ENCODE data around the gene TBC1D22A.

TBC1D22A gene

GRCh38 chr22:47069270-47069669 is 306.8 kb downstream of the TBC1D22A start:
- DNase-seq = no peak

- no peak for DNase-seq
These were observed 308.8 kb downstream of the TBC1D22A start for GRCh38 chr22:47071078-47071806.

GRCh38 chr22:47071807-47072641 is 309.6 kb downstream of the TBC1D22A start:
- DNase-seq = no peak

- DNase-seq = no peak
These were observed 310.2 kb downstream of the TBC1D22A start for GRCh38 chr22:47072642-47072967.

- DNase-seq = no peak
These were observed 310.6 kb downstream of the TBC1D22A start for GRCh38 chr22:47073075-47073474.

- no peak for DNase-seq
These were observed 311.7 kb downstream of the TBC1D22A start for GRCh38 chr22:47074105-47074504.

GRCh38 chr22:47075568-47075967 is 313.1 kb downstream of the TBC1D22A start:
- no peak for DNase-seq

GRCh38 chr22:47076758-47077157 is 314.3 kb downstream of the TBC1D22A start:
- DNase-seq = no peak

- no peak for DNase-seq
These were observed 317.6 kb downstream of the TBC1D22A start for GRCh38 chr22:47080100-47080499.

GRCh38 chr22:47082505-47082904 is 320.1 kb downstream of the TBC1D22A start:
- DNase-seq = no peak

- DNase-seq = no peak
These were observed 321.0 kb downstream of the TBC1D22A start for GRCh38 chr22:47083379-47083986.

GRCh38 chr22:47084226-47084625 is 321.8 kb downstream of the TBC1D22A start:
- DNase-seq = no peak

- no peak for DNase-seq
These were observed 324.3 kb downstream of the TBC1D22A start for GRCh38 chr22:47086596-47087248.

GRCh38 chr22:47088480-47089158 is 326.2 kb downstream of the TBC1D22A start:
- no peak for DNase-seq

GRCh38 chr22:47089374-47089773 is 326.9 kb downstream of the TBC1D22A start:
- DNase-seq = no peak

- DNase-seq = no peak
These were observed 327.5 kb downstream of the TBC1D22A start for GRCh38 chr22:47089796-47090460.

- DNase-seq = no peak
These were observed 328.3 kb downstream of the TBC1D22A start for GRCh38 chr22:47090591-47091245.

- no peak for DNase-seq
These were observed 328.8 kb downstream of the TBC1D22A start for GRCh38 chr22:47091246-47091651.

GRCh38 chr22:47091921-47092700 is 329.7 kb downstream of the TBC1D22A start:
- no peak for DNase-seq

GRCh38 chr22:47092896-47093311 is 330.5 kb downstream of the TBC1D22A start:
- no peak for DNase-seq

- no peak for DNase-seq
These were observed 331.3 kb downstream of the TBC1D22A start for GRCh38 chr22:47093720-47094119.

Measured in NCI-H2029 treated with DMSO at 0.1 percent for 48 hours (cell line).